Measurements from ENCODE around the gene MANEAL.

MANEAL gene

GRCh38 chr1:37793773-37794371, at the start of gene MANEAL:
Gene MANEAL, plus strand, starts transcription at chr1:37793847. Its CDS starts 336 bp downstream, at chr1:37794183.
- peak within 1 kb of the TSS; percentile 57 for H3K4me3 ChIP-seq (ENCODE audit: low read depth, low read length)
- no peak for DNase-seq (ENCODE audit: low read depth)
- no peak for TF ChIP-seq CTCF (IDR thresholded peaks at IDR 0.05; ENCODE audit: control insufficient read depth, extremely low read depth, insufficient read depth)

- no peak for DNase-seq (ENCODE audit: low read depth)
- no peak for TF ChIP-seq CTCF (IDR thresholded peaks at IDR 0.05; ENCODE audit: control insufficient read depth, extremely low read depth, insufficient read depth)
These were observed 46.8 kb upstream of the MANEAL start for GRCh38 chr1:37746806-37747205.

GRCh38 chr1:37748565-37748964, 45.1 kb upstream of the MANEAL start:
- no peak for TF ChIP-seq CTCF (IDR thresholded peaks at IDR 0.05; ENCODE audit: control insufficient read depth, extremely low read depth, insufficient read depth)
- no peak overlapping the region for H3K4me3 ChIP-seq (ENCODE audit: low read depth, low read length)
- DNase-seq (ENCODE audit: low read depth), result no peak

More at GRCh38 chr1:37746806-37747205, 46.8 kb upstream of the MANEAL start:
- H3K4me3 ChIP-seq (ENCODE audit: low read depth, low read length), result no peak overlapping the region

- TF ChIP-seq CTCF (IDR thresholded peaks at IDR 0.05; ENCODE audit: control insufficient read depth, extremely low read depth, insufficient read depth), result no peak
- no peak for DNase-seq (ENCODE audit: low read depth)
- H3K4me3 ChIP-seq (ENCODE audit: low read depth, low read length), result peak overlapping the region; percentile 49
These were observed 41.4 kb upstream of the MANEAL start for GRCh38 chr1:37752213-37752582.

GRCh38 chr1:37752583-37753471, 40.8 kb upstream of the MANEAL start:
- peak overlapping the region; percentile 49 for H3K4me3 ChIP-seq (ENCODE audit: low read depth, low read length)
- no peak for DNase-seq (ENCODE audit: low read depth)
- TF ChIP-seq CTCF (IDR thresholded peaks at IDR 0.05; ENCODE audit: control insufficient read depth, extremely low read depth, insufficient read depth), result no peak

- peak overlapping the region; percentile 43 for H3K4me3 ChIP-seq (ENCODE audit: low read depth, low read length)
These were observed 40.0 kb upstream of the MANEAL start for GRCh38 chr1:37753473-37754321.

More at GRCh38 chr1:37753473-37754321, 40.0 kb upstream of the MANEAL start:
- DNase-seq (ENCODE audit: low read depth), result no peak
- TF ChIP-seq CTCF (IDR thresholded peaks at IDR 0.05; ENCODE audit: control insufficient read depth, extremely low read depth, insufficient read depth), result no peak
